ENCODE data around the gene HOXA9.

Gene HOXA9

GRCh38 chr7:27165089-27165995 lies at the start of gene HOXA9:
Gene HOXA9 (minus strand): TSS chr7:27165537. CDS start chr7:27165457, 80 bp downstream.
- DNase-seq = no peak

- DNase-seq = no peak
Measured at GRCh38 chr7:27214239-27214950, 49.1 kb upstream of the HOXA9 start.

- DNase-seq = no peak
Measured at GRCh38 chr7:27213433-27214238, 48.3 kb upstream of the HOXA9 start.

GRCh38 chr7:27212497-27213432 lies 47.4 kb upstream of the HOXA9 start:
- DNase-seq = no peak

- DNase-seq = no peak
Measured at GRCh38 chr7:27211764-27212204, 46.4 kb upstream of the HOXA9 start.

- DNase-seq = no peak
Measured at GRCh38 chr7:27211084-27211446, 45.7 kb upstream of the HOXA9 start.

- DNase-seq = no peak
Measured at GRCh38 chr7:27210441-27211083, 45.2 kb upstream of the HOXA9 start.

GRCh38 chr7:27209933-27210440 lies 44.6 kb upstream of the HOXA9 start:
- no peak for DNase-seq

GRCh38 chr7:27208998-27209397 lies 43.7 kb upstream of the HOXA9 start:
- DNase-seq = no peak

- no peak for DNase-seq
Measured at GRCh38 chr7:27207348-27207985, 42.1 kb upstream of the HOXA9 start.

- no peak for DNase-seq
Measured at GRCh38 chr7:27205325-27206280, 40.3 kb upstream of the HOXA9 start.

- DNase-seq = peak; percentile 17
Measured at GRCh38 chr7:27204851-27205322, 39.5 kb upstream of the HOXA9 start.

- DNase-seq = no peak
Measured at GRCh38 chr7:27203964-27204594, 38.7 kb upstream of the HOXA9 start.

- no peak for DNase-seq
Measured at GRCh38 chr7:27203365-27203953, 38.1 kb upstream of the HOXA9 start.

GRCh38 chr7:27202862-27203134 lies 37.5 kb upstream of the HOXA9 start:
- no peak for DNase-seq

GRCh38 chr7:27202018-27202861 lies 36.9 kb upstream of the HOXA9 start:
- no peak for DNase-seq

- DNase-seq = no peak
Measured at GRCh38 chr7:27201580-27202017, 36.3 kb upstream of the HOXA9 start.

All from NCI-H345 (cell line).